T-helper 2 cell treated with Interferon-gamma antibody and Interleukin-4, amounts not matched to agents 5 μg/mL and 100 μg/mL, for 36 hours (primary cell): ENCODE data around the gene CNTN2.

Experiments used
- DNase-seq: peaks from one replicate; pipeline ENCODE4 v3.0.0; 2021; ENCODE audit warnings: low spot score
- H3K27ac Mint-ChIP-seq: one replicate; pipeline ENCODE4 v1.8.0; 2021; ENCODE audit warnings: mild to moderate bottlenecking, mixed read lengths
- H3K27me3 Mint-ChIP-seq: one replicate; pipeline ENCODE4 v1.8.0; 2021; ENCODE audit warnings: low read depth, mixed read lengths
- H3K36me3 Mint-ChIP-seq: one replicate; pipeline ENCODE4 v1.8.0; 2021; ENCODE audit warnings: low read depth, mixed read lengths
- H3K4me1 Mint-ChIP-seq: one replicate; pipeline ENCODE4 v1.8.0; 2021; ENCODE audit warnings: low read depth, mixed read lengths
- H3K4me3 Mint-ChIP-seq: one replicate; pipeline ENCODE4 v1.8.0; 2022; ENCODE audit warnings: mild to moderate bottlenecking, moderate library complexity, mixed read lengths
- H3K9me3 Mint-ChIP-seq: one replicate; pipeline ENCODE4 v1.8.0; 2021; ENCODE audit warnings: mixed read lengths

Gene CNTN2, protein sequence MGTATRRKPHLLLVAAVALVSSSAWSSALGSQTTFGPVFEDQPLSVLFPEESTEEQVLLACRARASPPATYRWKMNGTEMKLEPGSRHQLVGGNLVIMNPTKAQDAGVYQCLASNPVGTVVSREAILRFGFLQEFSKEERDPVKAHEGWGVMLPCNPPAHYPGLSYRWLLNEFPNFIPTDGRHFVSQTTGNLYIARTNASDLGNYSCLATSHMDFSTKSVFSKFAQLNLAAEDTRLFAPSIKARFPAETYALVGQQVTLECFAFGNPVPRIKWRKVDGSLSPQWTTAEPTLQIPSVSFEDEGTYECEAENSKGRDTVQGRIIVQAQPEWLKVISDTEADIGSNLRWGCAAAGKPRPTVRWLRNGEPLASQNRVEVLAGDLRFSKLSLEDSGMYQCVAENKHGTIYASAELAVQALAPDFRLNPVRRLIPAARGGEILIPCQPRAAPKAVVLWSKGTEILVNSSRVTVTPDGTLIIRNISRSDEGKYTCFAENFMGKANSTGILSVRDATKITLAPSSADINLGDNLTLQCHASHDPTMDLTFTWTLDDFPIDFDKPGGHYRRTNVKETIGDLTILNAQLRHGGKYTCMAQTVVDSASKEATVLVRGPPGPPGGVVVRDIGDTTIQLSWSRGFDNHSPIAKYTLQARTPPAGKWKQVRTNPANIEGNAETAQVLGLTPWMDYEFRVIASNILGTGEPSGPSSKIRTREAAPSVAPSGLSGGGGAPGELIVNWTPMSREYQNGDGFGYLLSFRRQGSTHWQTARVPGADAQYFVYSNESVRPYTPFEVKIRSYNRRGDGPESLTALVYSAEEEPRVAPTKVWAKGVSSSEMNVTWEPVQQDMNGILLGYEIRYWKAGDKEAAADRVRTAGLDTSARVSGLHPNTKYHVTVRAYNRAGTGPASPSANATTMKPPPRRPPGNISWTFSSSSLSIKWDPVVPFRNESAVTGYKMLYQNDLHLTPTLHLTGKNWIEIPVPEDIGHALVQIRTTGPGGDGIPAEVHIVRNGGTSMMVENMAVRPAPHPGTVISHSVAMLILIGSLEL

DNA sequence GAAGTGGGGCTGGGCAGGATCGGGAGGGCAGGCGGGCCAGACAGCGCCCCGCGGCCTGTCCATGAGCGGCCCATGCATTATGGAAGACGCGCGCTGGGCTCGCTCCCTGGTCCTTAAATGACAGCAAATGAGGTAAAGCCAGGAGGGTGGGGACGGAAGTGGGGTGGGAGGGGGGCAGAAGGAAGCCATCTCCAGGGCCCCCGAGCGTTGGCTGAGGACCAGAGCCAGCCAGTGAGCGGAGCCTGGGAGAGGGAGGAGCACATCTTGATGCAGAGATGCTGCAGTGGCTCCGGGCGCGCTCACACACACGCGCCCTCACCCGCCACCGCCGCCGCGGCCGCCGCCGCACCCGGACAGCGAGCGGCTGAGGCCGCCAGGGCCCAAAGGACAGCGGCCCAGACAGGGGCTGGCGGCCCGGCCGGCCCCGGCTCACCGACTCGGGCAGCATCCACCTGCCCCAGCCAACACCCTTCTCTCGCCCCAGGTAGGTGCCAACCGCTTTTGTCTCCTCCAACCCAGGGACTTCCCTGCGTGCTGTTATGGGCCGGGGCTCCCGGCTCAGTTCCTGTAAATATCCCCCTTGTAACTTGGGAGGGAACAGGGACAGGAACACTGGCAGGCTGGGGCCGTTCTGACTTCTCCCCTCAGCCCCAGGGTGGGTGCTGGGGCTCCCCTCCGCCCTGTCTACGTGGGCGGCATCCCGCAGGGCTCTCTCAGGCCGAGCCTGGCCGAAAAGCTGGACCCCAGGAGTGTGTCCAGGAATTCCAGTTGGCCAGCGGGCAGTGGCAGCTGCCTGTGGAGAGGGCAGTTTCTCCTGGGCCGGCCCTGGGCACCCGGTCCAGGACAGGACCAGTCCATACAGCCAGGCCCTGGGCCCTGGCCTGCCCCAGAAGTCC lies at the start of gene CNTN2:
Gene CNTN2, plus strand, starts transcription at position 302 of the 896 bp plus-strand sequence. CDS start 9,974 bp downstream, outside the sequence.
- no peak within 1 kb of the TSS for H3K4me3 Mint-ChIP-seq
- DNase-seq: no peak

DNA sequence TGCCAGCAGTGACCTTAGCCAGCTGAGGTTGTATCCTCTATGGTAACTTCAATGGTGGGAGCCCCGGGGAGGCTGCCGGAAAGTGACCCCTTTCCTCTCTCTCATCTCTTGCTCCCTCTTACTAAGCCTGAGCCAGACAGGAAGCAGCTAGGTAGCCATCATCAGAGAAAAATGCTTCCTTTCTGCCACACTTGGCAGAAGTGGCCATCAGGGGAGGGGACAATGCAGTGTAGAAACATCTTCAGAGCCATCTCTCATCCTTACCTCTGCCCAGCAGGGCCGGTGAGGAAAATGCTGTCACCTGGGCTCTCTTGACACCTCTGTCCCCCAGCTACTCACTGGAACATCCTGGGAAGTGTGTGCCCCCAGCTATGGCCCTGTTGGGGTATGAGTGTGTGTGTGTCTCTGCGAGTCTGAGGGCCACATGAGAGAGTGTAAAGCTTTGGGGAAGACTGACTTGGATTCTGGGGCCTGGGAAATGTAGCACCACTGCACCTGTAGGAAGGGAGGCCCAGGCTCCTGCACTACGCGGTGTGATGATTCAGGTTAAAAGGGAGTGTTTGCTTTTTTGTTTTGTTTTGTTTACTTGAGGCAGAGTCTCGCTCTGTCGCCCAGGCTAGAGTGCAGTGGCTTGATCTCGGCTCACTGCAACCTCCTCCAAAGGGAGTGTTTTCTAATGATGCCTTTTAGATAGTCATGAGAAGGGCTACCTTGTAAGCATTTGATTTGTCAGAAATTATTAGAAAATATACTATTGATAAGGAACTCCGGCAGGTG lies 48.7 kb upstream of the CNTN2 start:
- Mint-ChIP-seq H3K27ac (no peak overlapping the region), H3K9me3 (no peaks in the 10 kb centered on the region), H3K4me3 (no peak overlapping the region), H3K36me3 (no peaks in the 10 kb centered on the region), H3K27me3 (peaks cover 2% of the 10 kb centered on the region), H3K4me1 (peaks cover 8% of the 10 kb centered on the region)
- no peak for DNase-seq

More for the DNA sequence above, at the start of gene CNTN2:
- no peak within 1 kb of the TSS for H3K27ac Mint-ChIP-seq
- peaks cover 57% of the 10 kb centered on the region for H3K27me3 Mint-ChIP-seq
- no peaks in the 10 kb centered on the region for H3K4me1 Mint-ChIP-seq
- H3K36me3 Mint-ChIP-seq: no peaks in the 10 kb centered on the region
- no peaks in the 10 kb centered on the region for H3K9me3 Mint-ChIP-seq

GRCh38 chr1:204996981-204997380 lies 46.0 kb upstream of the CNTN2 start:
- H3K27ac Mint-ChIP-seq: no peak overlapping the region
- H3K9me3 Mint-ChIP-seq: no peaks in the 10 kb centered on the region
- no peaks in the 10 kb centered on the region for H3K36me3 Mint-ChIP-seq
- peaks cover 8% of the 10 kb centered on the region for H3K4me1 Mint-ChIP-seq
- no peak for DNase-seq
- H3K27me3 Mint-ChIP-seq: no peaks in the 10 kb centered on the region
- H3K4me3 Mint-ChIP-seq: no peak overlapping the region

GRCh38 chr1:204997591-204998355 lies 45.2 kb upstream of the CNTN2 start:
- H3K9me3 Mint-ChIP-seq: no peaks in the 10 kb centered on the region
- H3K4me1 Mint-ChIP-seq: peaks cover 2% of the 10 kb centered on the region
- no peaks in the 10 kb centered on the region for H3K36me3 Mint-ChIP-seq
- H3K27me3 Mint-ChIP-seq: no peaks in the 10 kb centered on the region
- H3K4me3 Mint-ChIP-seq: no peak overlapping the region
- DNase-seq: no peak
- no peak overlapping the region for H3K27ac Mint-ChIP-seq

DNA sequence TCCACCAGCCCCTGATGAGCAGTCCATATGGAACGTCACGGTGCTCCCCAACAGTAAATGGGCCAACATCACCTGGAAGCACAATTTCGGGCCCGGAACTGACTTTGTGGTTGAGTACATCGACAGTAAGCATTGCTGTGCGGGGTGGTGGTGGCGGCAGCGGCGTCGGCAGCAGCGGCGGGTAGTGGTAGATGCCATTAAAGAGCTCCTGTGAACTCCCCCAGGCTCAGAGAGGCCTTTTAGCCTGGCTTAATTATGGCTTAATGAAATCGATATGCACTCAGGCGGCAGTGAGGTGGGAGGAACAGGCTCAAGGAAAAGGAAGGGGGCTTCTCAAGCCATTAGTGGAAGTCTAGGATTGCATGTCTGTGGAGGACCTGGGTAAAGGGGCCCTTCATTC lies 41.9 kb upstream of the CNTN2 start:
- Mint-ChIP-seq H3K4me3 (no peak overlapping the region), H3K27me3 (no peaks in the 10 kb centered on the region), H3K4me1 (no peaks in the 10 kb centered on the region), H3K36me3 (no peaks in the 10 kb centered on the region), H3K27ac (no peak overlapping the region), H3K9me3 (no peaks in the 10 kb centered on the region)
- DNase-seq: no peak

DNA sequence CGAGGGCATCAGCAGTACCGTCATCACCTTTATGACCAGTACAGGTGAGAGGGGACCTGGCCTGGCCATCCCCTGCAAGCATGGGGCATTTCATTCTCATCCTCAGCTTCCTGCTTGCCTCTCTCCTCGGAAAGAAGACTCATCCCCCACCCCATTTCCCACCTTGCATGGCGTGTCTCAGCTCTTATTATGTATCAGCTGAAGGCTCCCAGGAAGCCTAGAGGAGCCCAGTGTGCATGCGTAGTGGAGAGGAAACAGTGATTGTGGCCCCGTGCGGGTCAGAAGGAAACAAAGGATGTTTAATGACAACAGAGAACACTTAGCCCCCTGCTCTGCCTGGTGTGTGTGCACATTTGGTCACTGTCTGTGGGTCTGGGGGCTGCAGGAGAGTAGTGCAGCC lies 40.3 kb upstream of the CNTN2 start:
- H3K36me3 Mint-ChIP-seq: no peaks in the 10 kb centered on the region
- DNase-seq: no peak
- H3K27me3 Mint-ChIP-seq: no peaks in the 10 kb centered on the region
- H3K4me3 Mint-ChIP-seq: no peak overlapping the region
- H3K4me1 Mint-ChIP-seq: no peaks in the 10 kb centered on the region
- H3K9me3 Mint-ChIP-seq: no peaks in the 10 kb centered on the region
- no peak overlapping the region for H3K27ac Mint-ChIP-seq

- DNase-seq: no peak
- no peaks in the 10 kb centered on the region for H3K4me1 Mint-ChIP-seq
- no peaks in the 10 kb centered on the region for H3K9me3 Mint-ChIP-seq
- no peaks in the 10 kb centered on the region for H3K27me3 Mint-ChIP-seq
- no peak overlapping the region for H3K4me3 Mint-ChIP-seq
- H3K27ac Mint-ChIP-seq: no peak overlapping the region
- no peaks in the 10 kb centered on the region for H3K36me3 Mint-ChIP-seq
These were observed 39.5 kb upstream of the CNTN2 start for GRCh38 chr1:205003358-205004131.

DNA sequence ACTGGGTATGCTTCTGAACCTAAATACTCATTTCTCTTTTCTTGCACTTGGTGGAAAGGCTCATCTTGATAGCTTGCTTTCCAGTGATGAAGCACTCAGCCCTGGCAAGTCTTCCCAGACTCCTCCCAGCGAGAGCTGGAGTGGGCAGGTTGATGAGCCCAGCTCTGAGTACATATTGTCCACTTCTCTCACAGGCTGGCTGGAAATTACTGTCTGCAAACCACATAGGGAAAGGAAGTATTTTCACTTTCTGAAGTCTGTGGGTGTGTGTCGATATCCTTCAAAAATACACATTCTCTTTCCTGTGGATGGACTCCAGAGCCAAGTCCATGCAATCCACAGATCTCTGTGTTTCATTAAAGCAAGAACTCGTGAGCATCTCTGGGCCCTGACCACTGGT lies 38.7 kb upstream of the CNTN2 start:
- DNase-seq: no peak
- Mint-ChIP-seq H3K27me3 (no peaks in the 10 kb centered on the region), H3K9me3 (no peaks in the 10 kb centered on the region), H3K4me3 (no peak overlapping the region), H3K4me1 (no peaks in the 10 kb centered on the region), H3K36me3 (no peaks in the 10 kb centered on the region), H3K27ac (no peak overlapping the region)

DNA sequence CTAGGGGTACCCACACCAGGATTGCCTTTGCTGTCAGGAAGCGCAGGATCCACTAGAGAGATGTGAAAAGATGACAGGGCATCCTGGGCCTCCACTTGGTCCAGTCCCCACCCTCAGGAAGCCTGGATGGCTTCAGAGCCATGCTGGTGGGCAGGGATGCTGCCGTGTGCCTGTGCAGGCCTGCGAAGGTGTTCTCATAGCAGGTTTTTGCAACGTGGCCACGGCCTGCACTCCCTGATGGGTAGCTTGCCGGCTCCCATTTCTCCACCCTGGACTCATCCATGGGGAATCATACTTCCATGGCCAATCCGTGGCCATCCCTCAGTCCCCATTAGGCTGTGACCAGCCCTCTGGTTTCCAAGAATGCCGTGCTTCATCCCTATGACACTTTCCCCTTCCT lies 34.1 kb upstream of the CNTN2 start:
- H3K27ac Mint-ChIP-seq: no peak overlapping the region
- no peak for DNase-seq
- no peaks in the 10 kb centered on the region for H3K4me1 Mint-ChIP-seq
- H3K4me3 Mint-ChIP-seq: no peak overlapping the region
- H3K27me3 Mint-ChIP-seq: no peaks in the 10 kb centered on the region
- H3K36me3 Mint-ChIP-seq: no peaks in the 10 kb centered on the region
- H3K9me3 Mint-ChIP-seq: no peaks in the 10 kb centered on the region

GRCh38 chr1:205009670-205010069 lies 33.3 kb upstream of the CNTN2 start:
- Mint-ChIP-seq H3K4me3 (no peak overlapping the region), H3K9me3 (no peaks in the 10 kb centered on the region), H3K36me3 (no peaks in the 10 kb centered on the region), H3K27me3 (no peaks in the 10 kb centered on the region), H3K4me1 (no peaks in the 10 kb centered on the region), H3K27ac (no peak overlapping the region)
- no peak for DNase-seq

DNA sequence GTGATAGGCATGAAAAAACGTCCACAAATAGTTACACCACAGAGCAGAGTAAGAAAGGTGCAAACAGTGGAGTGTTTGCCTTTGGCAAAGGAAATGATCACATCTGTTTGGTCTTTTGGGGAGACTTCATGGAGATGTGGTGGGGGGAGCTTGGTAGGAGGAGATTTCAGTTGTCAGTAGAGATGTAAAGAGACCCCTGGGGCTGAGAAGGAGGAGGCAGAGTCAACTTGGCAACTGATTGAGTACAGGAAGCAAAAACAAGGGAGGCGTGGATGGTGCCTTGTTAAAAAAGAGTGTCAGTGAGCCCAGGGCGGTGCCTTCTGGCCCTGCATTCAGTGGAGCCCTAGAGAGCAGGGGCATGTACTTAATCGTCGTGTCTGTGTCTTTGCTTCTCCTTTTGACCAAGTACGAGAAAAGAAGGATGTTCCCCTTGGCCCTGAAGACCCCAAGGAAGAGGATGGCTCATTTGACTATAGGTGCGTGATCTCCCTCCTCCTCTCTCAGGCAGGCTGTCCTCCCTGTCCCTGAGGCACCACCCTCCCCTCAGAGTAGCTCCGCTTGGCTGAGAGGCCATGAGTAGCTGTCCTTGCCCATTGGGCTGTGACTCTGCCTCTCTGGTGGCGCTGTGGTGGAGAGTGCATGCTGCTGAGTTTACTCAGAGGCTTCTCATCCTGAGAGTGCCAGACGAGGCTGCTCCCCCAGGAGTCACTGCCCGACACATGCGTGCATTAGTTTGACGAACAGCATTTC lies 30.4 kb upstream of the CNTN2 start:
- Mint-ChIP-seq H3K9me3 (no peaks in the 10 kb centered on the region), H3K4me1 (no peaks in the 10 kb centered on the region), H3K36me3 (no peaks in the 10 kb centered on the region), H3K27me3 (peaks cover 2% of the 10 kb centered on the region), H3K27ac (no peak overlapping the region), H3K4me3 (no peak overlapping the region)
- DNase-seq: no peak
